ENCODE measurements around the gene MSTO1.

DNA sequence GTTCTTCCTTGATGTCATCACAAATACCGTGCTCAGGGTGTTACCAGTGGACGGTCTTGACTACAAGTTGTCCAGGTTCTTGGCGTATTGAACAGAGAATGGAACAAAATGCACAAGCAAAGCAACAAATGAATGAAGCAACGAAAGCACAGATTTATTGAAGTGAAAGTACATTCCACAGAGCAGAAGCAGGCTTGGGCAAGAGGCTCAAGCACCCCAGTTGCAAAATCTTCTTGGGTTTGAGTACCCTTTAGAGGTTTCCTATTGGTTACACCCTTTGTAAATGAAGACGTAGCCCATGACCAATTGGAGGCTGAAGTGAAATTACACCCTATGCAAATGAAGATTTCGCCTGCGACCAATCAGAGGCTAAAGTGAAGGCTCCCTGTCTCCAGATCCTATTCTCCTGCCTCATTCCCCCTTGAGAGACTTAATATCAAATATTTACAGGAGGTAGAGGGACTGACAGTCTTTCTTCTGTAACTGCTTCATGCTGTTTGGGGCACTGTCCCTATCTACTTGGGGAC lies 40.3 kb downstream of the MSTO1 start:
- TF ChIP-seq, protein P1, sequence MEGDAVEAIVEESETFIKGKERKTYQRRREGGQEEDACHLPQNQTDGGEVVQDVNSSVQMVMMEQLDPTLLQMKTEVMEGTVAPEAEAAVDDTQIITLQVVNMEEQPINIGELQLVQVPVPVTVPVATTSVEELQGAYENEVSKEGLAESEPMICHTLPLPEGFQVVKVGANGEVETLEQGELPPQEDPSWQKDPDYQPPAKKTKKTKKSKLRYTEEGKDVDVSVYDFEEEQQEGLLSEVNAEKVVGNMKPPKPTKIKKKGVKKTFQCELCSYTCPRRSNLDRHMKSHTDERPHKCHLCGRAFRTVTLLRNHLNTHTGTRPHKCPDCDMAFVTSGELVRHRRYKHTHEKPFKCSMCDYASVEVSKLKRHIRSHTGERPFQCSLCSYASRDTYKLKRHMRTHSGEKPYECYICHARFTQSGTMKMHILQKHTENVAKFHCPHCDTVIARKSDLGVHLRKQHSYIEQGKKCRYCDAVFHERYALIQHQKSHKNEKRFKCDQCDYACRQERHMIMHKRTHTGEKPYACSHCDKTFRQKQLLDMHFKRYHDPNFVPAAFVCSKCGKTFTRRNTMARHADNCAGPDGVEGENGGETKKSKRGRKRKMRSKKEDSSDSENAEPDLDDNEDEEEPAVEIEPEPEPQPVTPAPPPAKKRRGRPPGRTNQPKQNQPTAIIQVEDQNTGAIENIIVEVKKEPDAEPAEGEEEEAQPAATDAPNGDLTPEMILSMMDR (IDR thresholded peaks at IDR 0.05; ENCODE audit: poor library complexity, severe bottlenecking): no peak
- TF ChIP-seq, protein P2, sequence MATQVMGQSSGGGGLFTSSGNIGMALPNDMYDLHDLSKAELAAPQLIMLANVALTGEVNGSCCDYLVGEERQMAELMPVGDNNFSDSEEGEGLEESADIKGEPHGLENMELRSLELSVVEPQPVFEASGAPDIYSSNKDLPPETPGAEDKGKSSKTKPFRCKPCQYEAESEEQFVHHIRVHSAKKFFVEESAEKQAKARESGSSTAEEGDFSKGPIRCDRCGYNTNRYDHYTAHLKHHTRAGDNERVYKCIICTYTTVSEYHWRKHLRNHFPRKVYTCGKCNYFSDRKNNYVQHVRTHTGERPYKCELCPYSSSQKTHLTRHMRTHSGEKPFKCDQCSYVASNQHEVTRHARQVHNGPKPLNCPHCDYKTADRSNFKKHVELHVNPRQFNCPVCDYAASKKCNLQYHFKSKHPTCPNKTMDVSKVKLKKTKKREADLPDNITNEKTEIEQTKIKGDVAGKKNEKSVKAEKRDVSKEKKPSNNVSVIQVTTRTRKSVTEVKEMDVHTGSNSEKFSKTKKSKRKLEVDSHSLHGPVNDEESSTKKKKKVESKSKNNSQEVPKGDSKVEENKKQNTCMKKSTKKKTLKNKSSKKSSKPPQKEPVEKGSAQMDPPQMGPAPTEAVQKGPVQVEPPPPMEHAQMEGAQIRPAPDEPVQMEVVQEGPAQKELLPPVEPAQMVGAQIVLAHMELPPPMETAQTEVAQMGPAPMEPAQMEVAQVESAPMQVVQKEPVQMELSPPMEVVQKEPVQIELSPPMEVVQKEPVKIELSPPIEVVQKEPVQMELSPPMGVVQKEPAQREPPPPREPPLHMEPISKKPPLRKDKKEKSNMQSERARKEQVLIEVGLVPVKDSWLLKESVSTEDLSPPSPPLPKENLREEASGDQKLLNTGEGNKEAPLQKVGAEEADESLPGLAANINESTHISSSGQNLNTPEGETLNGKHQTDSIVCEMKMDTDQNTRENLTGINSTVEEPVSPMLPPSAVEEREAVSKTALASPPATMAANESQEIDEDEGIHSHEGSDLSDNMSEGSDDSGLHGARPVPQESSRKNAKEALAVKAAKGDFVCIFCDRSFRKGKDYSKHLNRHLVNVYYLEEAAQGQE (IDR thresholded peaks at IDR 0.05; ENCODE audit: borderline replicate concordance): no peak
- TF ChIP-seq RAD21 (conservative IDR thresholded peaks at IDR 0.05) (no peak), EZH2 (IDR thresholded peaks at IDR 0.05; ENCODE audit: borderline replicate concordance, insufficient read depth, low read length, poor library complexity, severe bottlenecking) (no peak), MXI1 (conservative IDR thresholded peaks at IDR 0.05; ENCODE audit: poor library complexity, severe bottlenecking) (no peak), TAF1 (IDR thresholded peaks at IDR 0.05; ENCODE audit: low read depth) (no peak), POLR2AphosphoS5 (IDR thresholded peaks at IDR 0.05) (no peak), EP300 (conservative IDR thresholded peaks at IDR 0.05; ENCODE audit: poor library complexity, severe bottlenecking) (no peak)
